ENCODE results near the gene LRRC4C.

LRRC4C gene

GRCh38 chr11:40099426-40100161 is 1359.9 kb downstream of the LRRC4C start:
- DNase-seq (ENCODE audit: low read depth) = no peak

GRCh38 chr11:40095446-40095845 is 1364.0 kb downstream of the LRRC4C start:
- DNase-seq (ENCODE audit: low read depth) = no peak

GRCh38 chr11:40094954-40095353 is 1364.5 kb downstream of the LRRC4C start:
- no peak for DNase-seq (ENCODE audit: low read depth)

GRCh38 chr11:40080434-40080833 is 1379.0 kb downstream of the LRRC4C start:
- DNase-seq (ENCODE audit: low read depth) = no peak
